Activated T-helper 1 cell treated with anti-CD3 and anti-CD28 coated beads, Interleukin-2, amount 50 U/mL, for 16 hours (primary cell): ENCODE measurements around the gene COL4A2.
"Not testable (repeated sequence)": the region's sequence is repeated elsewhere in the genome, so short reads cannot be mapped to it uniquely, and the experiment has no call there.

Source experiments
- DNase-seq, 2 donors: peaks; one replicate each; pipeline ENCODE4 v3.0.0-alpha.2; 2020; ENCODE audit warnings: low read depth in 1 of 2, low spot score in 1 of 2

The COL4A2 gene

DNA sequence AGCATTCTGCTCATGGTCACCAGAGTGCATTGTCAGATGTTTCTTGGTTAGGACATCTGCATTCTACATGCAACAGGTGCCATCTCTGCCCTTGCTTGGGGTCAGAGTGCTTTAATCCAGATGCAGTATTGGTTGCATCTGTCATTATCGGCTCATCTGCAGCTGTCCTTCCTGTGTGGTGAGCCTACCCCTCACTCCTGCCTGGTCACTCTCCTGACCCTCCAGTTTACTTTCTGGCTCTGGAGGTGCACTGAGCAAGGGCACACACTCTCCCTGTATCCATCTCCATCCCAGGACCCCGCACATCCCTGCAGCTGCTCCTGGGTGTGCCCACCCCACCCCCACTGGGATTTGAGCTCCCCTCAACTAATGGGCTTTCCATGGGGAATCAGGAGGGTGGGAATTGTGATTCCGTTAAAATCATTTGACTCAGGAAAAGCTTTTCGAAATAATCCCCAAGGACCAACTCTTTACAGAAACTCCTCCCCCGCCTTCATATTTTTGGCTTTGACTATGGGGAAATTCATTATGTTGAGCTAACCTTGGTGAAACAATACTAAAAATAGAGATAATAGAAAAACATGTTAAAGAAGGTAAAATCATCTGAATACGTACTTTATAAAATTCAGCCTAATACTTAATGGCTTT, 70.2 kb downstream of the COL4A2 start:
- no peak for DNase-seq

- no peak for DNase-seq
Measured at GRCh38 chr13:110377826-110378201, 70.7 kb downstream of the COL4A2 start.

DNA sequence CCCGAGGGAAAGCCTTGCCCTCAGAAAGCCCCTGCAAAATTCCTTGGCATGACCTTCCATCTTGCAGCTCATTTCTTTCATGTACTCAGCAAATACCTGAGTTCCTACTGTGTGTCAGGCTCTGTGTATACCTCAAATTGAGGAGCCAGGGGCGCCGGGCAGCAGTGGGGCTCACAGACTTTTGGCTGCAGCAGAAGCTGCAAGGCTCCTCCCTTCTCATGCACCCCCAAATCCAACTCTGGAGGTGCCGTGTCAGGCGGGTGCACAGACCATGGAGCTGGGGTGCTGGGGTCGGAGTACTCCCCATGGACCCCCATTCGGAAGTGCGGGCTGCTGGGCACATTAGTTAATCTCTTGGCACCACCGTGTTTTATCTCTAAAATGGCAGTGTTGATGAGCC, 72.3 kb downstream of the COL4A2 start:
- DNase-seq = no peak

DNA sequence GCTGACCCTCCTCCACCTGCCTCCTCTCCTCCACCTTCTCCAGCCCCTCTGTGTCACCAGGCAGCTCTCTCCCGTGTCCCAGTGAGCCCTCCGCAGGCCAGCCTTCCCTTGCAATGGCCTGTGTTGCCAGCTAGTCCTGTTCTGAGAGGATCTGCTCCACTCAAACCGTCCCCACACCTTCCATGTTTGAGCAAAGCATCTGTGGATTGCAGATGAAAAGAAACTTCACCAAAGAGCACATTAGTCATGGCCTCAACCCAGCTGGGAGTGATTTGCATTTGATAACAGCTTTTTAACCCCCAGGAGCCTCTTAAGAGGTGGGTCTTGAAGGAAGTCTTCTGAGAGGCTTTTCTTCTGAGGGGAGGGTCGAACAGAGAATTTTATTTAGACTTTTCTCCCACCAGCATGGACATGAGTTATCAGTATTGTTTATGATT, 72.8 kb downstream of the COL4A2 start:
- no peak for DNase-seq

DNA sequence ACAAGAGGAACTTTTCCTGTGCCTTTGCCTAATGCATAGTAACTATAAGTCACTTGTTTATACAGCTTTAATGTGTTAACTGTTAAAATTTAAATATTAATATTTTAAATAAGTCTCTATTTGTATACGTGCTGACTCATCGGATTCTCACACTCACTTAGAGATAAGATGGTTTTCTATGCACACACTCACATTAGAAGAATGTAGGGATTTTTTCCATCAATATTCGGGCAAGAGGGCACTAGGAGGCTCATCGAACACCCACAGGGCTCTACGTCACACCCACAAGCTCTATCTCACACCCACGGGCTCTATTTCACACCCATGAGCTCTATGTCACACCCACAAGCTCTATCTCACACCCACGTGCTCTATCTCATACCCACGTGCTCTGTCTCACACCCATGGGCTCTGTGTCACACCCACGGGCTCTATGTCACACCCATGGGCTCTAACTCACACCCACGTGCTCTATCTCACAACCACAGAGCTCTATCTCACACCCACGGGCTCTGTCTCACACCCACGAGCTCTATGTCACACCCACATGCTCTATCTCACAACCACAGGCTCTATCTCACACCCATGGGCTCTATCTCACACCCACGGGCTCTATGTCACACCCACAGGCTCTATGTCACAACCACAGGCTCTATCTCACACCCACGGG, 73.4 kb downstream of the COL4A2 start:
- no peak for DNase-seq

DNA sequence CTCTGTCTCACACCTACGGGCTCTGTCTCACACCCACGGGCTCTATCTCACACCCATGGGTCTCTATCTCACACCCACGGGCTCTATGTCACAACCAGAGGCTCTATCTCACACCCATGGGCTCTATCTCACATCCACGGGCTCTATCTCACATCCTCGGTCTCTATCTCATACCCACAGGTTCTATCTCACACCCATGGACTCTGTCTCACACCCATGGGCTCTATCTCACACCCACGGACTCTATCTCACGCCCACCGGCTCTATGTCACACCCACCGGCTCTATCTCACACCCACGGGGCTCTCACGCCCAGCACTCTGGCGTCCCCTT, 73.9 kb downstream of the COL4A2 start:
- DNase-seq = no peak

GRCh38 chr13:110382229-110382628, 75.1 kb downstream of the COL4A2 start:
- DNase-seq = no peak

GRCh38 chr13:110382830-110383229, 75.7 kb downstream of the COL4A2 start:
- DNase-seq = no peak

DNA sequence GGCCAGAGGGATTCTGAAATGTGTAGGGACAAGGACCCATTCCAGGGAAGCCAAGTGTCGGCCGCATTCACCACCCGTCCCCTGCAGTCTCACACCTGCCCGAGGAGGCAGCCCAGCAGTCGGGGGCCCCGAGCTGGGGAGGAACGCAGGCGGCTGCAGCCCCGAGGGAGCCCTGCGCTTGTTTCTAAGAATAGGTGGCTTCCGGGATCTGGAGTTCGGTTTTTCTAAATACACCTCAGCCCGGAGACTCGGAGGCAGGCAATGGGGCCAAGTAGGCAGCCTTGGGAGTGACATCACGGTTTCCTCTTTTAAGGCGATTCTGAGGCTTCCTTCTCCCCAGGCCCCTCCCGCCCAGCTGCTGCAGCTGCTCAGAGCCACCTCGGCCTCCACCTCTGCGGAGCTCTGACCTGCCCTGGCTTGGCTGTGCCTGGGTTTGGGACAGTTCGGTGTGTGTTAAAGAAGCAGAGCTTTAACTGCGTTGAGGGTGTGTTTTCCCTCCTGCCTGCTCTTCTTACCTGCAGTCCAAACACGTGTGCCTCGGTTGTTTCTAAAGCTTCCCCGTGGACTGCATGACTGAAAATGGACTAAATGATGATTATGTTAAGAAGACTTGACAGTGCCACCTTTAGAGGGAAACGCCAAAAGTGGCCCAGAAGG, 80.5 kb downstream of the COL4A2 start:
- no peak for DNase-seq

DNA sequence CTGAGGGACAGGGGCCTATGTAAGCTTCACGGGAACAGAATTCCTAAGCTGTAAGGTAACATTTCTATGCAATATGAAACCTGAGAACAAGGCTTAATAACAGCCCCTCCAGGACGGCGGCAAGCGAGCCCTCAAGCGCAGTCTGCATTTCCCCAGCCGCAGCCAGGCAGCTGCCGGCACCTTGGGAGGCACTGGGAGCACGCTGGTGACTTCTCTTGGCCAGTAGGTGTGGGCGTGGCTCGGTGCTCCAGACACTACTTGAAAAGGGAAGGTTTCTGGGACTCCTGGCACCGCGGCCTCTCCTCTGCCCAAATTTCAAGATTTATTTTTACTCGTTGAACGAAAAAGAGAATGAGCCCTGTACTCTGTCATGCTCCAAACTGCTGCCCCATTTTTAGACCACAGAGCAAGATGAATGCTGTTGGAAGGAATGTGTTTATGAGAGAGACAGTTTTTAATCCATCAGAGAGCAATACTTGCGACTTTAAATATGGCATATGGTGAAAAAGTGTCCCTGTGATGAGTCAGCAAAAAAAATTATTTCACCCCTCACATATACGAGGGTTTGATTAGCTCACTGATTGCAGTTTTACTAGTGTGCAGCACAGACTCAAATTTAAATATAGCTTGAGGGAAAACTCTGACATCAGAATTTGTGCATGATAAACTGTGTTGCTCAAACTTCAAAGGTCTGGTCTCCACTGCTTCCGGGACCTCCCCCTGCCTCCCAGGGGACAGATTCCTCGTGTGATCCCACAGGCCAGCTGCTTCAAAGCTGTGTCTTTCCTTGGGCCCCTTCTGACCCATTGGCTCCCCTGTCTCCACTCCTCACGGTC, 81.2 kb downstream of the COL4A2 start:
- no peak for DNase-seq

- DNase-seq = no peak
Measured at GRCh38 chr13:110390567-110390966, 83.5 kb downstream of the COL4A2 start.

- DNase-seq = no peak
Measured at GRCh38 chr13:110391273-110391672, 84.2 kb downstream of the COL4A2 start.

GRCh38 chr13:110392510-110393240, 85.6 kb downstream of the COL4A2 start:
- no peak for DNase-seq

GRCh38 chr13:110393761-110394160, 86.7 kb downstream of the COL4A2 start:
- DNase-seq = no peak

DNA sequence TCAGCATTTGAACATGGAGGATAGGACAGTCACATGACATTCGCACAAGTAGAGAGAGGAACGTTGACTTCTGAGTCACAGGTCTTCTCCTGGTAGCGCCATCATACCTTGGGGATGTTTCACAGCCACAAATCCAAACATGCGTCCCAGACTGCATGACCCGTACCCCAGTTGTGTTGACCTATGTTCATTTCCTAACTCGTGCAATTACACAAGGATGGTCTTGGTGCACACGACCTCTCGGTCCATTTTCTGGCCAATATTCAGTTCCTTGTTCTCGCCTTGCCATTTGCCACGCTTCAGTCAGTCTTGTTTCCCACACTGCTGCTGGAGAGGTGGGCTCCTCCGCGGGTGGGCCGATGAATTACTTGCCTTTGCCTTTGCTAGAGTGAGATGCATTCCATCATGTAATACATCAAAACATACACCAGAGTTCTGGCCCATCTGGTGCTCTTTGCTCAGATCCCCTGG, 87.3 kb downstream of the COL4A2 start:
- DNase-seq = no peak

DNA sequence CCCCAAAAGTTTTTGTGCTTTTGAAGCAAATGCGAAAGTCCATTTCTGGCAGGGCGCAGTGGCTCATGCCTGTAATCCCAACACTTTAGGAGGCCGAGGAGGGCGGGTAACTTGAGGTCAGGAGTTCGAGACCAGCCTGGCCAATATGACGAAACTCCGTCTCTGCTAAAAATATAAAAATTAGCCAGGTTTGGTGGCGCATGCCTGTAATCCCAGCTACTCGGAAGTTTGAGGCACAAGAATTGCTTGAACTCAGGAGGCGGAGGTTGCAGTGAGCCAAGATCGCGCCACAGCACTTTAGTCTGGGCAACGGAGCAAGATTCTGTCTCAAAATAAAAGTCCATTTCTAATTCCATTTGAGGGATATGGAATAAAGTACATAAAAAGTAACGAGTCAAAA, 88.5 kb downstream of the COL4A2 start:
- DNase-seq = not testable (repeated sequence)

DNA sequence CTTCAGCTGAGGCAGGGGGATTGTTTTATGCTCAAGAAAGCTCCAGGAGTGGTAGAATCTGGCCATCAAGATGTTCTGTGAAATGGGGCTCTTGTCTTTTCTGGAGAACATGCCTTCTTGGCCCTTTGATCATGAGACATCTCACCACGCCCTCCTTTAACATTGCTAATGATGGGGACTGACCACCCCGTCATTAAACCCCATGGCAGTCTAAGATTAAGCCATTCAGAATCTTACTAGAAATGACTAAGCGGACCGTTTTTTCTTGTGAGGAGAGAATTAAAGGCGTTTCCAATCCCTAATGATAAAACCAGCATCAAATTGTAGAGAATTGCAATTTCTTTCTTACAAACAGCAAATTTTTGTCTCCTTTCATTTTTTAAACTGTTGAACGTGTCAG, 89.4 kb downstream of the COL4A2 start:
- no peak for DNase-seq

- DNase-seq = no peak
Measured at GRCh38 chr13:110396913-110397381, 89.9 kb downstream of the COL4A2 start.

DNA sequence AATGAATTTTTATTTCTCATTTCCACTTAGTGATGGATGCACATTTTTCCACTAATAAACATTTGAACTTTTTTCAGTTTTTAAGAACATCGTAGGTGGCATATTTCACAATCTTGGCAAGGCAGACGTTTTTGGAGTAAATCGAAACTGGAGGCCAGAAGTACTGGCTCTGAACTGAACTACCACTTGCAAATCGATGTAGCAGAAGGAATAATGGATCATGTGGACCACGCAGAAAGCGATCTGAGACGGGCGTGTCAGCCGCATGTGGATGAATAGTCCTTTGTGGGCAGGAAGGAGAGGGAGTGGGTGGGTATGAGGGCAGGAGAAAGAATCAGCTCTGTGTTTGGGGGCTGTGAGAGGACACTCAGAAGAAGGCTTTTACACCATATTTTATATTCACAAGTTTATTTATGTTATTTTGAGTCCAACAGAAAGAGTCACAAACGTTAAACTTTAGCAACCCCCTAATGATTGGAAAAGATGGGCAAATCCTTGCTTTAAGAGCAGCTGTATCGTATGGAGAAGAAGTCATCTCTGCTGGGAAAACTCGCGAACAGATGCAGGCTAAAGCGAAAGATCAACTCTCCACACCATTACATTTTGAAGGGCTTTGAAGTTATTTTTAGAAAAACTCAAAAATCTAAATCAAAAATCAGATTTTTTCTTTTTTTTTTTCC, 90.5 kb downstream of the COL4A2 start:
- DNase-seq = no peak
